HG02885 (cell line): ENCODE data around the gene F10.

ENCODE experiments used
- ATAC-seq: cut with Tn5 transposase; IDR thresholded peaks from one replicate; pipeline ENCODE4 v1.9.1; 2021; ENCODE audit warnings: mild to moderate bottlenecking; ENCODE audit not compliant: unreplicated experiment, poor library complexity

Gene F10

GRCh38 chr13:113086031-113086750 lies 36.4 kb upstream of the F10 start:
- no peak for ATAC-seq

GRCh38 chr13:113086991-113087922 lies 35.3 kb upstream of the F10 start:
- ATAC-seq = no peak

DNA sequence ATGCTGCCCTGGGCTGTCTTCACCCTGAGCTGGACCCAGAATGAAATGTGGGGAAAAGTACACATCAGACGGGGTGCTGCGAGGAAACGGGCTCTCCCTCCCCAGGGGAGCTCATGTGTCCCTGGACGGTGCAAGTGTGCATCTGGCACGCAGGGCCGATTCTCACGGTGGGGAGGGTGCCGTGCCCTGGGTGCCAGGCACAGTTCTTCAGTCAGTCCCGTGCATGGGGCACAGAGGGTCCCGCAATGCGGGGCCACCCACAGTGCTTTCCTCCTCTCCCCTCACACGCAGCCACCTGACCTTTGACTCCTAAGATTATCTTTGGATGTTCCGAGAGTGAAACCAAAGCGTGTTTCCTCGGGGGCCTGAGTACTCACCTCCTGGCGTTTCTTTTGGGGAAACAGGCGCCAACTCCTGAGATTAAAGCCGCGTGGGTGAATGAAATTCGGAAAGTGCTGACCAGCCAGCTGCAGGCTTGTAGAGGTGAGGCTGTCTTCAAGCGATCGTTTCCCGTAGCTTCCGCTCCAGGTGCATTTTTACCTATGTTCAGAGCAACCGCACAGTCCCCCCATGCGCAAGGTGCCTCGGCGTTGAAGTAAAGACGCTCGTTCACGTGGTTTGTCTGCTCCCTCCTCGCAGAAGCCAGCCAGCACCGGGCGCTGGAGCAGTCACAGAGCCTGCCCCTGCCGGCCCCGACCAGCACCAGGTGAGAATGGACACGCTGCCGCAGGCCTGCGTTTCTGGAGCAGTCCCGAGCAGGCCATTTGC lies 34.5 kb upstream of the F10 start:
- ATAC-seq = no peak

DNA sequence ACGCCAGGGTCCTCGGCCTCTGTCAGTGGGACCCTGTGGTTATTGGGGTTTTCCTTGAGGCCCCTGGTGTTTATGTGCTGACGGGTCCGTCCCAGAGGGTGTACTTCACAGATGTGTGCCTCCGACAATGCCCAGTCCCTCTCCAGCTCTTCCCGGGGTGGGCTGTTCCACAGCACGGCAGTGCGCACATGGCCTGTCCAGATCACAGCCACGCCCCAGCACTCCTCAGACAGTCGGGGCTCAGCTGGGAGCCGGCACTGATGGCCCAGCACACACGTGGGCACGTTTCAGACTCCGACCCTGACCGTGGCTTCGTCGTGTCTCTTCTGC lies 33.9 kb upstream of the F10 start:
- no peak for ATAC-seq

GRCh38 chr13:113089693-113090414 lies 32.7 kb upstream of the F10 start:
- ATAC-seq = no peak

GRCh38 chr13:113090415-113090770 lies 32.2 kb upstream of the F10 start:
- ATAC-seq = no peak

- ATAC-seq = no peak
Observed at GRCh38 chr13:113090806-113091205, 31.8 kb upstream of the F10 start.

- ATAC-seq = no peak
Observed at GRCh38 chr13:113091211-113091771, 31.3 kb upstream of the F10 start.

GRCh38 chr13:113091891-113092775 lies 30.5 kb upstream of the F10 start:
- no peak for ATAC-seq

DNA sequence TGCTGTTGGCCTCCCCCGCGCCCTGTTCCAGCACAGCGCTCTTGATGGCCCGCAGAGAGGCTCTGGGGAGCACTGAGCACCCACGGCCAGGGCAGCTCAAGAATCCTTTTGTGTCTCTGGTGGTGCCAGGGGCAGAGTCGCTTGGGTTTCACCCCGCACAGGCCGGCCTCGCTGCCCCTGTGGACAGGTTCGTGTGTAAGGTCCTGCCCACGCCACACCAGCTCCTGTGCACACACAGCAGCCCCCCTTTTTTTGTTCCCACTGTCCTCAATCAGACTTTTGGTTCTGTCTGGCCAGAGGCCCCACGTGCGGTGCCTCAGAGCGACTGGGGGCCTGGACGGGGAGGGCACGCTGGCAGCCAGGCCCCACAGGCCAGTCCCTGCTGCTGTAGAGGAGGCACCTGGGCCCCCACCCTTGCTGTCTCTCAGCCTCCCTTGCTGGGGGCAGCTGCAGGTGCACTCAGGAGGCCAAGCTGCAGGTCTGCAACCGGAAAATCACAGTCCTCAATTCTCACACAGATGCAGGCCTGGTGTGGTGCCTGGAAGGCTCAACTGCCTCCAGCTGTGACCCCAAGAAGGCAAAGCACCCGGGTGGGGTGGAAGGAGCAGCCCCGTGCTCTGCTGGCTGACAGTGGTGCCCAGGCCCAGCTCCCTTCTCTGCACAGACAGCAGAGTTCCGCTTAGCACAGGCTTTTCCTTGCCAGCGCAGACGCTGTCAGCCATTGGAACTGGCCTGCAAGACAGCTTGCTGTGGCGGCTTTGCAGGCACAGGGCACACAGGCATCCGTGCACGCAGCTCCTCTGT lies 29.6 kb upstream of the F10 start:
- ATAC-seq = no peak

GRCh38 chr13:113093580-113094409 lies 28.8 kb upstream of the F10 start:
- ATAC-seq = no peak

- no peak for ATAC-seq
Observed at GRCh38 chr13:113094410-113094800, 28.2 kb upstream of the F10 start.

GRCh38 chr13:113095146-113096051 lies 27.2 kb upstream of the F10 start:
- ATAC-seq = no peak

GRCh38 chr13:113096052-113096744 lies 26.4 kb upstream of the F10 start:
- ATAC-seq = no peak

DNA sequence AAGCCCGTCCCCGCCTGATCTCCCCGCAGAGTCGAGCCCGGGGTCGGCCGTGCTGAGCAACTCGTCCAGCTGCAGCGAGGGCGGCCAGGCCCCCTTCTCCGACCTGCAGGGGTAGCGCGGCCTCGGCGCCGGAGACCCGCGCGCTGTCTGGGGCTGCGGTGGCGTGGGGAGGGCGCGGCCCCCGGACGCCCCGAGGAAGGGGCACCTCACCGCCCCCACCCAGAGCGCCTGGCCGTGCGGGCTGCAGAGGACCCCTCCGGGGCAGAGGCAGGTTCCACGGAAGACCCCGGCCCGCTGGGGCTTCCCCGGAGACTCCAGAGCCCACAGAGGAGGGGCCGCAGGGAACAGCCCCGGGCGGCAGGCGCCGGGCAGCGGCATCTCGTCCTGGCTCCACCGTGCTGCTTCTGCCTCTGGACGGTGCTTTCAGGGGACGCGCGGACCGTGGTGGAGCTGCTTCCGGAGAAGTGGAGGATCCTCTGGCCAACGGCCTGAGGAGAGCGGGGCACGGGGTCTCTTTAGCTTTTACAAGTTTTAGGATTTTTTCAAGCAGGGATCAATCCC lies 25.8 kb upstream of the F10 start:
- ATAC-seq = no peak

GRCh38 chr13:113097651-113098050 lies 24.9 kb upstream of the F10 start:
- no peak for ATAC-seq
